ENCODE results near the gene NR2F1.

The NR2F1 gene

DNA sequence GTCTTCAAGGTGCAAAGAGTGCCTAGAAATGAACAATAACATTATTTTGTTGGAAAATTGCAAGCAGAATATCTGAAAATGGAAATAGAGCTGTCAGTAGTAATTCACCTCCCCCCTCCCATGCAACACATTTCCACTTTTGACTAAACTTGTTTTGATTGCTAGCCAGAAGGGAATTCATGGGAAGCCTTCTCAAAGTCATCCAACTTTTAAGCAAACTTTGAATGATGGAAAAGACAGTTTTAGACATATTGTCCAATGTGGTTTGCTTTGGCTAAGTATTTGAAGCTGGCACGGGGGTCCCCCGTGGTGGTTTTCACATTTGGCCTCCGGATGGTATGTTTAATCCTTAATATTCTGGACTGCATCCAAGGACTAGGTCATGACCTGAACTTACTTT is 7.5 kb downstream of the NR2F1 start:
- no peak for DNase-seq (ENCODE audit: low read depth in 2 of 2)

DNA sequence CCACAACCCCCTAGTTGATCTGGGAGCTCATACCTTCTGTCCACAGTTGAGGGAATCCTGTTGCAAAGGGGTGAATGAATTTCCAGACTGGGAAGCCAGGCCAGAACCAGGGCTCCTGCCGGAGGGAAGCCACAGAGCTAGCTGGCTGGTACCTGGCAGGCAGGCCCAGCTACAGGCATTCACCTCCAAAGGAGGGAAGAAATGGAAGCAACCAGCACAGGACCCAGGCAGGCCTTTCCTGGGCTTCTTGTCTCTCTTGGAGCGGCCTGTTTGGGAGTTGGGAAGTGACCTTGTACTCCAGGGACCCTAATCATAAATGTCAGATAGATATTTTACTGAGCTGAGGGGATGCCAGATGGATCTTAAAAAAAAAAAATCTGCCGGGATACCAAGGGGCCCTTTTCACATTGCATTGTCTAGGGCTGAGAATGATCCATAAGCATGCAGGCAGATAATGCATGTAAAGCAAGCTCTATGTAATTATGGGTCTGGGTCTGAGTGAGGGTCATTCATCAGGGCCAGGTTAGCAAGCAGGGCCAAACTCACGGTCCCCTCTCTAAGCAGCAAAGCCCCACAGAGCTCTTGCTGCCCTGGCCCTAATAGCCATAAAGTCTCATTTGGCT is 8.4 kb downstream of the NR2F1 start:
- DNase-seq (ENCODE audit: low read depth in 2 of 2) = no peak

DNA sequence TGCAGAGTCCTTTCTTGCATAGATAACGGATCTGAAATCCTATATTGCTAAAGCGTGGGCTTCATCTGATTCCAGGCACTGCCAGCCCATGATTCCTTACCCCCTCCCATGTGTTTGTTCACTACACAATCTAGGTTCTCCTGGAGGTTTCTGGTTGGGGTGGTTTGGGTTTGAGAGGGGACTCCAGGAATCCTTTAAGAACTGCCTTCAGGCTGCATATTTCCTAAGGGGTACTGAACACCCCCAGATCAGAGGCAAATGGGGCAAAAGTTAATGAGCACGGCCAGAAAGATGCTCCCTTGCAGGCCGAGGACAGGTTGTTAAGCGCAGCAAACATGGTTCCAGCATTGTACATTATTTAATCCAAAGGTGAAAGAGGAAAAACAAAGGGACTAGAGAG is 9.9 kb downstream of the NR2F1 start:
- no peak for DNase-seq (ENCODE audit: low read depth in 2 of 2)

DNA sequence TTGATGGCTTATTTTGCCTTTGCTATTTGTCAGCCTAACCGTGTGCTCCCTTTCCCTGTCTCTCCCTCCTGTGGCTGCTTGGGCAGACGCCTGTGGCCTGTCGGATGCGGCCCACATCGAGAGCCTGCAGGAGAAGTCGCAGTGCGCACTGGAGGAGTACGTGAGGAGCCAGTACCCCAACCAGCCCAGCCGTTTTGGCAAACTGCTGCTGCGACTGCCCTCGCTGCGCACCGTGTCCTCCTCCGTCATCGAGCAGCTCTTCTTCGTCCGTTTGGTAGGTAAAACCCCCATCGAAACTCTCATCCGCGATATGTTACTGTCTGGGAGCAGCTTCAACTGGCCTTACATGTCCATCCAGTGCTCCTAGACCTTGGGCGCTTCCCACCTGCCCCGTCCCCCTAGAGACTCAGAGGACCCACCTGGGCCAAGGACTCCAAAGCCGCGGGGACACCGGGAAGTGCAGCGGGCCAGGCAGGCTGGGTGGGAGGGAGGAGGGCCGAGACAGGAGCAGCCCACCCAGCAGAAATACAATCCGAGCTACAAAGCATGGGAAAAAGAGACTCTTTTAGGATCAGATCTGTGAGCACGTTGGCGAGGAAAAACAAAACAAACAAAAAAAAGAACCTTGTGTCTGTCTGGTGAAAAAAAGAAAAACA is 10.6 kb downstream of the NR2F1 start:
- no peak for DNase-seq (ENCODE audit: low read depth in 2 of 2)

DNA sequence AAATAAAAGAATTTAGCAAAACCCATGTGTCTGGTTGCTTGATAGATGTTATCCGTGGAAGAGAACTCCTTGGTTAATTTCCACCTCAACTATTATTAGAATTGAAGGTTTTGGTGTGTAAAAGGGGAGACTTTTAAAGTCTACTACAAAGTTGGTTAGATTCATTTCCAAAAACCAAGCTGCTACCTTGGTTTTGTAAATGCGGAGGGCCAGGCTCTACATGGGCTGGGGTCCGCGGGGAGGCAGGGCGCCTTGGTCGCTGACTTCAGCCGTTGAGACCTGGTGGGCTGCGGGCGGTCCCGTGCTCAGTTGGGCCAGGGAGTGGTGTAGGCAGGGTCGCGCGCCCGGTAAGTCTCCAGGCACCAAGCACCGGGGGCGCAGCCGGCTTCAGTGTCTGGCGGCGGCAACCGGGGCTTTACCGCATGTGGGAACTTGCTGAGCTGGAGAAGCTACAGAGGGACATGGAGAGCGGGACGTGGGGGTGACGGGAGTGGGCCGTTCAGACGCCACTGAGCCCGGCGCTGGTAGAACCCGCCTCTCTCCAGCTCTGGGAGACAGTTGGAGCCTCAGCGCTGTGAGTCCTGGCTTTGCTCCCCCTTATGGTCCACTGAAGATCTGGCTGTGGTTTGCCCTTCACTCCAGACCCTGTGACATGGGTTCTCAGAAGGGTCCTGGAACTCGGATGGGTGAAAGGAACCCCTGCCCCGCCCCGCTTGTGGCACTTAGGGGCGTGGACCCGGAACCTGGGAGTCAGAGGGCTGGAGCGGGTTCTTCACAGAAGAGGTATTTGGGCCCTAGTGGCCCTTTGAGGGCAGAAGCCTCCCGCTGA is 11.8 kb downstream of the NR2F1 start:
- DNase-seq (ENCODE audit: low read depth in 2 of 2) = no peak

DNA sequence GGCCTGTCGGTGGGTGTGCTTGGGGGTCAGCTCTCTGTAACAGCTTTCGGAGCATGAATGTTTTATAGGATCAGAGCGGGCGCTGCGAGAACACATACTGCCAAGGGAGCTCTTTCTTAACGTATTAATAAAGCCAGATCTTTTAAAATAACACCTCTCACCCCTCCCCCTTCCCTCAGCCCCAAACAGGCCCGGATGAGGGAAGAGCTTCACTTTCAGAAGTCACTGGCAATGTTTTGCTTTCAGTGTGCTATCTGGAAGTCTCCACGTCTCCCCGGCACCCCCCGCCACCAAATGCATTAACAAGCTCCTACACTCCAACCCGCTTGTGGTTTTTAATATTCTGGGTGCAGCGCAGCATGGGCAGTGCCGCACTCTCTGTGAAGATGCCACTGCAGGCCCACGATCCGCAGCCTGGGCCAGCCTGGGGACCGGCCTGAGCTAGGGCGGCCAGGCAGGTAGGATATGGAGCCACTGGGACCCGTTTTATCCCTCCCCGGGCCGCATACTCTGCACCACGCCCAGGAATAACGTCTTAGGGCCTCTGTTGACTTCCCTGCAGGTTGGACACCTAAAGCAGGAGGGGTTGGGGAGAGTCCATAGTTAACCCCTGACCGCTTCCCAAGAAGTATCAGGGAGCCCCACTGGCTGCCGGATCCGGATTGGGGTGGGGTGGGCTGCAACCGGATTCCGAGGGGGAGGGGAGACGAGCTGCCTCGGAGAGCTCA is 12.6 kb downstream of the NR2F1 start:
- DNase-seq (ENCODE audit: low read depth in 2 of 2) = no peak

DNA sequence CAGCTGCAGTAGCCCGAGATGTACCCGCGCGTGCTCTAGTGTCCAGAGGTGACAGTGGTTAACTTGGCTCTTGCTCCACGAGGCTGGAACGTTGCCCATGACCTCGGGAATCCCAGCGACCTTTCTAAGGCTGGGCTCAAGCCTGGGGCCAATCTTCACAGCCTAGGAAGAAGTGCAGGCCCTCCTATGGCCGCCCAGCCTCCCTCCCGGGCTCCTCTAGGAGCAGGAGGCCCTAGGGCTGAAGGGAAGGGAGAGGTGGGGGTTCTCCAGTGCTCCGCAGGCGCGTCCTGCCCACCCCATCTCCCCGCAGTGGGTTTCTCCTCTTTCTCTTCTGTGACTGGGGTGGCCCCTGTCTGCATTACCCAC is 13.3 kb downstream of the NR2F1 start:
- no peak for DNase-seq (ENCODE audit: low read depth in 2 of 2)

DNA sequence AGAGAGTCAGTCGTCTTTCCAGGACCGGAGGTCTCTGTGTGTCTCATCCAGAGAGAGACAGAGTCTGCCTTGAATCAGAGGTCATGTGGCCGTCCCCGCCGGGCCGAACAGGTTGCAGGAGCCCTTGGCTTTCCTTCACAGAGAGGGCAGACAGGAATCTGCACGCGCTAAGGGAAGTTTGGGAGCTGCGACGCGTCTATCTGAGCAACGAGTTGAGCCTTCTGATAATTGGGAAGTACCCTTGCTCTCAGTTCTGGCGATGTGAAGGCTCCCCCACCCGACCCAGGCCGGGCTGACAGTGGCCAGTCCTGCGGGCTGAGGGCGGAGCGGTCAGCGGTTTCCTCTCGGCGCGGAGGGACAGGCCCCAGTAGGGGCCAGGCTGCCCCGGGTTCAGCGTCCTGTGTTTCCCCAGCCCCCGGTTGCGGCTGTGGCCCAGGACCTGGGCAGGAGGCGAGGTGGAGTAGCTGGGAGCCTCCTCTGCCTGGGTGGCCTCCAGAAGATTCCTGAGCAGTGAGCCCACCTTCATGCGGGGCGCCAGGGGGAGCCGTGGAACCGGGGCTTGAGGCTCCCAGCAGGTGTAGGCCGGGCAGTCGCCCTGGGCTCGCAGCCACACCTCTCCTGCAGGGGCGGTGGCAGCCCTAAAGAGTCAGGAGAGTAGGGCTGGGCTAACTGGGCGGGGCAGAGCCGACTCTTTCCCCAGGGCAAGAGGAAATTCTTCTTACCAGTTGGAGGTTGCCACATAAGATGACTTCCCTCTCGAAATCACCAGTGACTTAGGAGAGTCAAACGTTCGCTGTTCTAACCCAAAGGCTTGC is 13.9 kb downstream of the NR2F1 start:
- no peak for DNase-seq (ENCODE audit: low read depth in 2 of 2)

DNA sequence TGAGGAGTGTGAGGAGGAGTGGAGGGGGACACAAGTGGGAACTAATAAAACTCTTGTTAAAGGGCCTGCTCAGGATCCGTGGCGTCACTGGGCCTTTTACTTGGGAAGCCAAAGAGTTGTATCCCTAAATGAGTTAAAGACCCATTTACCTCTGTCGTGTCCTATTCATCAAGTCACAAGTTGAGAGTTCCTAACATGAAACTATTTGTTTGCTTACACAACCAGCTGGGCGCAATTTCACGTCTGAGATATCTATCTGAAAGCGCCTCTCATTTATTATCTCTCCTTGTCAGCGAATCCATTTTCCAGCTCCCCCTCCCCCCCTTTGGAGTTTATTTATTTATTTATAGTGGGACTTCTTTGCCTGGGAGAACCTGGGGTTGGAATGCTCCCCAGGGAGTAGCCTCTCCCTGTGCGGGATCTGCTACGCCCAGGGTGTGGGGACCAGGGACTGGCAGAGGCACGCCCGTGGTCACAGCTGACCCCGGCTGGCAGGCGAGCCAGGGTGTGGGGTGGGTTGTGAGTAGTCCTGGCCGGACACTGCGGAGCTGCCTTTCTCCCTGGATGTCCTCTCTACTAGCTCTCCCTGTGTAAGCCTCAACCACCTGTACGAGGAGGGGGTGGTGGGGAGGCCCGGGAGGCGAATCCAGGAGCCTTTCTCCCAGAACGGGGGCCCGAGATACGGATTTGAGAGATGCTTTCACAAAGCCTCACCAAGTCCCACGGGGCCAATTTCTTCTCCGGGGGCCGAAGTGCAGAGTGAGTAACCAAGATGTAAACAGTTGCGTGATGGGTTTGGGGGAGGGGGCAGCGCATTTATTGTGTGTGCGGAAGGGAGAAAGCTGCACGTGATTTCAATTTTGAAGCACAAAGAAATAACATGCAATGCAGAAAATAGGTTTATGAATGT is 15.3 kb downstream of the NR2F1 start:
- DNase-seq (ENCODE audit: low read depth in 2 of 2) = no peak

DNA sequence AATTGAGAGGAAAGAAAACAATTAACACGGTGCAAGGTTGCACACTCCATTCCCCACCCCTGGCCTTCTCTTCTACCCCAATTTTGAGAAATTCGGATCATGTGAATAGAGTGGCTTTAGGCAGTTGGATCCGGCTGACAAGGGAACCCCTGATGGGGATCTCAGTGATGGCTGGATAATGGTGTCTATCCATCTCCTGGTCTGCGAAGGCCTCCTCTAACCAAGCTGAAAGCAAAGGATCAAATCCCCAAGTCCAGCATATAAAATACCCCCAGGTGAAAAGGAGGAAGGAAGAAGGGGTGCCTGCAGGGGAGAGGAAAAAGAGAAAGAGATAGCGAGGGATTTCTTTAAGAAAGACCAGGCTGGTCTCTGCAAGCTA is 16.0 kb downstream of the NR2F1 start:
- DNase-seq (ENCODE audit: low read depth in 2 of 2) = no peak

DNA sequence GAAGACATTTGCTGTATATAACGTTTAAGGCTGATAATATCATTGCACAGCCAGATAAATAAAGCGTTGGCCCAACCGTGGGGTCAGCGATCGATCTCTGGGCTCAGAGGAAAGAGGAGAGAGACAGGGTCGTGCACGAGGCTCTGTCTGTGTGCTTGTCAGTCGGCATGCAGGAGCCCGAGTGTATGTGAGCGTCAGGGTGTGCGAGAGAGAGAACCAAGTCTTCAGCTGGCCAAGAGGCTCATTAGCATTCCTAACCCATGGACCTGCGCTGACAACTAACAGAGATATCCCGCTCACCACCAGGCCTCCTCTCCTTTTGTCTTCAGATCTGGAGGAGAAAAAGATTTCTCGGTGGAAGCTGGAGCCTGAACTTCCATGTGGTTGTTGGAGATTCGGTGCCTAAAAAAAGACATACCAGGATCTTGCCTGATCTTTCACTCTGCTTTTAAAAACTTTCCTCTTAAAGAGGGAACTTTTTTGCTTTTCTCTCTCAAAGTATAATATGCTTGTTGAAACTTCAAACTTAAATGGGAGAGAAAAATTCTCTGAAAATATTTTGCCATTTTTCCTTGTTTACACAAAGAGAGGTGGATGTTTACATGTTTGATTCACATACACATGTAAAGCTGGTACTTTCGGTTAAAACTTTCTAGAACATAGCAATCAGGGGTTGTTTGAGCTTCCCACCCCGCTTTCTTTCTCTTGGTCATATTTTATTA is 16.5 kb downstream of the NR2F1 start:
- no peak for DNase-seq (ENCODE audit: low read depth in 2 of 2)

DNA sequence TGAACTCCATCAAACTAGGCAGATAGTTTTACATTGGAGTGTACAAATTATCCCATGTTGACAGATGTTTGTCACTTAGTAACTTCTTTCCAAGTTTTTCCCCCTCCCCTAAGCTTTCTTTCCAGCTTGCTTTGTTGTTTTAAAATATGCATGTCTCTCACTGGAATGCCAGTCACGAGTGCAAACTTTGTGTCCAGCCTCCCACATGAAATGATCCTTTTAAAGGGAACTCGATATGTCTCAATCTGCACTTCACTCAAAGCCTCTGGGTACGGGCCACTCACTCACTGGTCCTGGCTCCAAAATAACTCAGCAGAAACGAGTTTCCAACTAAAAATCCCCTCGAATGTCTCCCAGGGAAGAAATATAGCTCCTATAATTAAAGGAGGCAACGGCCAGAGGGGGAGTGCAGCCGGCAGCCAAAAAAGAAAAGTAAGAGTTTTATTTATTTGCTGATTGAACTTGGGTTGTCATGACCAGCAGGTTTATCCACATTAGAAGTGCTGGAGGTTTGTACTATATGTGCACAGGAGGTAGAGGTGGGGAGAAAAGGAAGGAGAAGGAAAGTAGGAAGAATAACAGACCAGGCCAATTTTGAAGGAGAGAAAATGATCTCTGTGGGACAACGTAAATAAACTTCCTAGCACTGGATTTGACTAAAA is 17.5 kb downstream of the NR2F1 start:
- DNase-seq (ENCODE audit: low read depth in 2 of 2) = no peak

DNA sequence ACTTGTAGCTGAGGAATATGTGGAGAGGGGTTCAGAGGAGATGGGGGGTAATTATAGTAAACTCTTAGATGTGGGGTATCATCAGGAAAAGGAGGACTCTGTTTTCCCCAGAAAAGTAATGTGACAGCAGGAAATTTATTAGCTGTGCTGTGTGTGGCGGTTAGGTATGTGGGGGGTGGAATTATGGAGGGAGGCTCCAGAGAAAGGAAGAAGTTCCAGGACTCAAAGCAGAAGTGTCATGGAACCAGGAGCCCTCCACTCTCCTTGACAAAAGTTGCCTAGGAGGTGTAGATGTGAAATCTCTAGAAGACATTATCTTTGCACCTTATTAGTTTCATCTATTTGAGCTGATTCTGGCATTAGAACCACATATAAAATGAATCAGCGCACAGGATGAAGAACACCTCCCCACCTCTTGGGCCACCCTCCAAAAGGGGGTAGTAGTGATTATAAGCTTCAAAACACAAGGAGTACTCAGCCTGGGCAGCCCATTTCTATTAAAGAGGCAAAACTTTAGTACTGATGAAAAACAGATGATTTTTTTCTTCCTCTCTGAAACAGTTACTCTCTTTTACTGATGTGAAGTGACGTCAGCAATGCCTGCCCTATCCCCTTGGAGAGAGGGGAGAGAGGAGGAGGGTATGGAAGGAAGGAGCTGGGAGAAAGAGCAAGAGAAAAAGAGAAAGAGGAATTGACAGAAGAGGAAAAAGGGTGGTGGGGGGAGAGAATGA is 18.2 kb downstream of the NR2F1 start:
- DNase-seq (ENCODE audit: low read depth in 2 of 2) = no peak

DNA sequence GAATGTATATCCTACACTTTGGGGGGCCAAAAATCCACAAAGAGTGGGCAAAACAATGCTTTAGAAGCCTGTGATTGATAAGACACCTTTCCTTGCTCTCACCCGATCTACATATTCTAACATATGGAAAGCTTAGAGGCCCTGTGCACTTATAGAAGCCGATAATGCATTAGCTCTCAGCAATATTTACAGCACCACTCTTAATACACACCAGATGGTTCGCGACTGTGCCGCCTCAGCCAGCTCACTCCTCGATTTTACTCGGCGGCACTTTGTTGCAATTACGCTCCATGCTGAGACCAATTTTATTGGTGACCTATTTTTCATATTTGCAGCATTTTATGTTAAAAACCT is 18.8 kb downstream of the NR2F1 start:
- no peak for DNase-seq (ENCODE audit: low read depth in 2 of 2)

DNA sequence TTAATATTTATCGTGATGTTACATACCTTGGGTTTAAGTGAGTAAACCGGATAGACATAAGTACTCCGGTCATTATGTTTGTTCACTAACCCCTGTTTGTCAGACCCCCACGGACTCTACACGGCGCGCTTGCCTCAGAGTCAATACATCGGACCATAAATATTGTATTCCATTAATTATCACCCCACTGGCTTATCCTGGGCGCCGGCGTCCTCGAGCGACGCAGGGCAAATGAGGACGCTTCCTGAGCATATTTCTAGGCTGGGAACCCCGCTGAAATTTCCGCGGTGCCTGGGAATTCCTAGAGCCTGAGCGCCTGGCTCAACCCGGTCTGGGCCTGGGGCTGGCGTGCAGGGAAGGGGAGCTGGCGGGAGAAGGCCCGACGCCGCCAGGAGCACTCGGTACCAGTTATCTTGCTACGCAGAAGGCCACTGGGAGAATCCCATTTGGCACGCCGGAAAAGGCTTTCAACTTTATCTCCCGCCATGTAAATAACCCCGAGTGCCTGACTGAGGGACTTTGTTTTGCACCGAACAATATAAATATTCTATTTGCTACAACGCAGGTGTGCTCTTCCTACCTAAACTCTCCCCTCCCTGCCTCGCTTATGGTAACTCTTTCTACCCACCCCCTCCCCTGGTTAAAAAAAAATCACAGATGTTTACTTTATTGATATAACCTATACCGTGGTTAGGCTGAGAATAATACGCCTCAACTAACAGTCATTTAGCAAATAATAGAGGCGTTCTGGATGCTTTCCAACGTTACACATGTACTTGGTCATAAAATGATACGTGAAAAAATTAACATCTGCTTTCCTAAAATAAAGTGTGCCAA is 19.4 kb downstream of the NR2F1 start:
- DNase-seq (ENCODE audit: low read depth in 2 of 2) = no peak

DNA sequence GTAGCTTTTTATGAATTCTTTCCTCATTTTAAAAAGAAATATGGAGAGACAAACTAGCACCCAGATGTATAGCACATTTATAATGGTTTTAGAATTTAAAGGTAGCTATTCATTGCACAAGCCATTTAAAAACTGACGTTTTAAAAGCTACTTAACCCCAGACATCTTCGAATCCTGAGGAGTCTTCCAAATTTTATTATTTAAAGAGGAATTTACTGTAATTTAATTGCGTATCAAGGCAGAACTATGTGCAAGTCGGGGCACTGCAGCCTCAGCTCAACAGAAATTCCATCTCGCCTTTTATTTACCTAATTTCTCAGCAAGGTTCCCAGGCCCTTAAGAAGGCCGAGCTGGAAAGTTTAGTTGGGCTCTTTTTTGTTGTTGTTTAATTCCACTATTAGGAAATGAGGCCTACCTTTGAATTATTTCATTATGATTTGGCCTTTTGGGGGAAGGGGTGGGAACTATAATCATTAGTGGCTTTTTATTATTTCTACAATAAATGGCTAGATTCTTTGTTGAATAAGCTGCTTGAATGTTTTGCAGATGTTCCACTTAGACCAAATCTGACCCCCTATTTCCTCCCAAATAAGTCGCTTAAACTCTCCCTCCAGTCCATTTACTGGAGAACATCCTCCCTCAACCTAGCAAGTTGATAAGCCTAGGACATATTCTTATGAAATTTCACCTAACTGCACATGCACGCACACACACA is 20.2 kb downstream of the NR2F1 start:
- DNase-seq (ENCODE audit: low read depth in 2 of 2) = no peak

All from activated CD8-positive, alpha-beta memory T cell treated with anti-CD3 and anti-CD28 coated beads for 4 hours (primary cell).